Vagina (tissue), 2 donors: ENCODE data around the gene HERC4. TPM values are rescaled to one million over a fixed set of nuclear protein-coding genes. Genes with fewer than 3 reads are reported as not detected.

Source experiments
- DNase-seq, 2 donors: peaks; one replicate each; pipeline ENCODE4 v3.0.0-alpha.2; 2017; ENCODE audit errors: extremely low spot score in 2 of 2
- H3K27ac ChIP-seq: fragments of 200-600 bp; sonication (generic); one replicate; pipeline ENCODE4 v1.5.1; 2019
- H3K27me3 ChIP-seq: fragments of 200-600 bp; sonication (generic); one replicate; pipeline ENCODE4 v1.5.1; 2019
- H3K36me3 ChIP-seq, 2 donors: fragments of 200-600 bp; sonication (generic); one replicate each; pipeline ENCODE4 v1.5.1; 2017 to 2019
- H3K4me1 ChIP-seq: fragments of 200-600 bp; sonication (generic); one replicate; pipeline ENCODE4 v1.5.1; 2019
- H3K4me3 ChIP-seq, 2 donors: fragments of 200-600 bp; sonication (generic); 1 replicate in 1 of 2; 2 replicates in 1 of 2; pipeline ENCODE4 v1.5.1; 2016 to 2019
- H3K9me3 ChIP-seq: fragments of 200-600 bp; sonication (generic); one replicate; pipeline ENCODE4 v1.5.1; 2019
- POLR2A ChIP-seq, 2 donors: fragments of 450-650 bp; IDR thresholded peaks; one replicate each; pipeline ENCODE4 v1.6.1; 2017; ENCODE audit warnings: antibody characterized with exemption in 2 of 2, mild to moderate bottlenecking in 2 of 2, moderate library complexity in 2 of 2
- POLR2AphosphoS5 ChIP-seq, 2 donors: sonication (generic); formaldehyde crosslinking; IDR thresholded peaks; one replicate each; pipeline ENCODE4 v1.9.0; 2017; ENCODE audit warnings: antibody characterized with exemption in 2 of 2, mild to moderate bottlenecking in 2 of 2, low read depth in 1 of 2; ENCODE audit not compliant: insufficient read depth in 1 of 2
- intact Hi-C: fragments of 100-400 bp; cut with DNase I; formaldehyde crosslinking; loops from one replicate; pipeline ENCODE4 v1.15.1; 2023
- total RNA-seq: library from RNA; depleted of rRNA; stranded (reverse); fragments of >200 nt; gene quantifications from one replicate; pipeline ENCODE4 v1.2.3, GENCODE V29; 2016
- TF ChIP-seq, protein P1 (sequence below), 3 experiments: fragments of 450-650 bp in 2 of 3; fragments of 200-600 bp in 1 of 3; sonication (generic) in 1 of 3; IDR thresholded peaks; one replicate each; pipeline ENCODE4 v1.5.1; 2017 to 2019; ENCODE audit warnings: antibody characterized with exemption in 3 of 3, mild to moderate bottlenecking in 2 of 3, moderate library complexity in 2 of 3

HERC4 gene
- total RNA-seq, 1 donor from 2014 or later, result 47.9 TPM

DNA sequence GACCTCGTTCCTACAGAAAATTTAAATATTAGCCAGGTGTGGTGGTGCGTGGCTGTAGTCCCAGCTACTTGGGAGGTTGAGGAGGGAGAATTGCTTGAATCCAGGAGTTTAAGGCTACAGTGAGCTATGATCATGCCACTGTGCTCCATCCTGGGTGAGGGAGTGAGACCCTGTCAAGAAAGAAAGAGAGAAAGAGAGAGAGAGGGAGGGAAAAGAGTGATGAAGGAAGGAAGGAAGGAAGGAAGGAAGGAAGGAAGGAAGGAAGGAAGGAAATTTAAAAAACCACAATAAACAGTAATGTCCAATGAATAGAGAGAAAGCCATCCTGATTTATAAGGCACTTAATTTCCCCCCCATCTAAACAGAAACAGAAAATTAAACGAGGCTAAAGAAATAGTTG, 43.6 kb upstream of the HERC4 start:
- Histone ChIP-seq H3K27ac (no peak overlapping the region), H3K4me1 (no peaks in the 10 kb centered on the region), H3K27me3 (no peaks in the 10 kb centered on the region), H3K4me3 (no peak overlapping the region), H3K9me3 (no peaks in the 10 kb centered on the region), H3K36me3 (no peaks in the 10 kb centered on the region)
- intact Hi-C loops, result no loop called here
- no peak for DNase-seq
- TF ChIP-seq, protein P1, sequence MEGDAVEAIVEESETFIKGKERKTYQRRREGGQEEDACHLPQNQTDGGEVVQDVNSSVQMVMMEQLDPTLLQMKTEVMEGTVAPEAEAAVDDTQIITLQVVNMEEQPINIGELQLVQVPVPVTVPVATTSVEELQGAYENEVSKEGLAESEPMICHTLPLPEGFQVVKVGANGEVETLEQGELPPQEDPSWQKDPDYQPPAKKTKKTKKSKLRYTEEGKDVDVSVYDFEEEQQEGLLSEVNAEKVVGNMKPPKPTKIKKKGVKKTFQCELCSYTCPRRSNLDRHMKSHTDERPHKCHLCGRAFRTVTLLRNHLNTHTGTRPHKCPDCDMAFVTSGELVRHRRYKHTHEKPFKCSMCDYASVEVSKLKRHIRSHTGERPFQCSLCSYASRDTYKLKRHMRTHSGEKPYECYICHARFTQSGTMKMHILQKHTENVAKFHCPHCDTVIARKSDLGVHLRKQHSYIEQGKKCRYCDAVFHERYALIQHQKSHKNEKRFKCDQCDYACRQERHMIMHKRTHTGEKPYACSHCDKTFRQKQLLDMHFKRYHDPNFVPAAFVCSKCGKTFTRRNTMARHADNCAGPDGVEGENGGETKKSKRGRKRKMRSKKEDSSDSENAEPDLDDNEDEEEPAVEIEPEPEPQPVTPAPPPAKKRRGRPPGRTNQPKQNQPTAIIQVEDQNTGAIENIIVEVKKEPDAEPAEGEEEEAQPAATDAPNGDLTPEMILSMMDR (IDR thresholded peaks at IDR 0.05), result no peak
- TF ChIP-seq POLR2A (IDR thresholded peaks at IDR 0.05), result no peak
- no peak for TF ChIP-seq POLR2AphosphoS5 (IDR thresholded peaks at IDR 0.05; ENCODE audit: insufficient read depth in 1 of 2, low read depth in 1 of 2)

DNA sequence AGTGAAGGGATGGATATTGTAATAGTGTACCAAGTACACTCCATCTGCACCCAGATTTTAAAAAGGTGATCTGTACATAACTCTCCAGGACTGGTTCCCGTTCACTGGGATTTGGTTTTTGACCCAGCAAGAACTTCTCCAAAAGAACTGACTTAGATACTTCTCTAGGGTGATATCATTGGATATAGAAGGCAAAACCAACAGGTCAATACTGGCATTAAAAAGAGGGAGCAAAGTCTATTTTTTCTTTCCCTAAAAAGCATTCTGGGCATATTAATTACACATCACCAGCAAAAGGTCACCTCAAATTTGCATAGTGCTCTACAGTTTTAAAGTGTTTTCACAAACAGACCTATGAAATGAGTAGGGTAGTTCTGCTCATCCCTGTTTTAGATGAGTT, 37.8 kb upstream of the HERC4 start:
- Histone ChIP-seq H3K4me1 (no peaks in the 10 kb centered on the region), H3K36me3 (no peaks in the 10 kb centered on the region), H3K4me3 (no peak overlapping the region), H3K9me3 (no peaks in the 10 kb centered on the region), H3K27me3 (no peaks in the 10 kb centered on the region), H3K27ac (no peak overlapping the region)
- TF ChIP-seq, protein P1 (IDR thresholded peaks at IDR 0.05), result no peak
- no peak for TF ChIP-seq POLR2A (IDR thresholded peaks at IDR 0.05)
- no peak for TF ChIP-seq POLR2AphosphoS5 (IDR thresholded peaks at IDR 0.05; ENCODE audit: insufficient read depth in 1 of 2, low read depth in 1 of 2)
- DNase-seq, result no peak
- intact Hi-C loops, result no loop called here

DNA sequence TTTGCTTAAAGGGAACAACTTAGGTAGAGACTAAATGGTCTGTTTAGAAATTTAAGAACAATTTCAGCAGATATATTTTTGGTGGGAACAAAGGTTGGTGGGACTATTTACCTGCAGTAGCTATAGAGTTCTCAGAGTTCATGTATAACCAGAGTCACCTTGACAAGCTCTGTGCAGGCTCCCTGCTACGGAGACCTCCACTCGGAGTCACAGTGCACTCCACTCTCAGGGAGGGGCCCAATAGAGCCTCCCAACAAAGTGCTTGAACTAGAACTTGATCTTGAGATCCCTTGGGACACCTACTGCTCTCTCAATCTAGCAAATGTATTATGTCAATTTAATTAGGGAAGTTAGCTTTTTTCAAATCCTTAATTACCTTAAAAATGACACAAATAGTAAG, 36.5 kb upstream of the HERC4 start:
- intact Hi-C loops, result no loop called here
- H3K4me1 ChIP-seq, result no peaks in the 10 kb centered on the region
- TF ChIP-seq POLR2AphosphoS5 (IDR thresholded peaks at IDR 0.05; ENCODE audit: insufficient read depth in 1 of 2, low read depth in 1 of 2) (no peak), POLR2A (IDR thresholded peaks at IDR 0.05) (no peak)
- TF ChIP-seq, protein P1 (IDR thresholded peaks at IDR 0.05), result no peak
- H3K4me3 ChIP-seq, result no peak overlapping the region
- H3K27ac ChIP-seq, result no peak overlapping the region
- no peaks in the 10 kb centered on the region for H3K27me3 ChIP-seq
- no peaks in the 10 kb centered on the region for H3K9me3 ChIP-seq
- H3K36me3 ChIP-seq, result no peaks in the 10 kb centered on the region
- no peak for DNase-seq

DNA sequence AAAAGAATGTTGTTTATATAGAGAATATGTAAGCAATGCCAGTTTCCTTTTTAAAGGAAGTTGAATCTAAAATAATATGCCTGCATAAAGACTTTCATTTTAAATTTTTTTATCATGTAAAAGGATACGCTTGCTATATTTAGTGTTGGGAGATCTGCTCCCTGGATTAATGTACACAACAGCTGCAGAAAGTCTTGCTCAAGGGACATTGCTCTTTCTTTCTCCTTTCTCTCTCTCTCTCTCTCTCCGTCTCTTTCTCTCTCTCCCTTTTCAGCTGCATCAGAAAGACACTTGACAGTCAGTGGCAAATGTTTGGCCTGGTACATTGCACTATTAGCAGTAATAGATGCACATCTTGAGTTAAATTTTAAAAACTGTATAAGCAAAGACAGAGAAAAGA, 34.9 kb upstream of the HERC4 start:
- no peaks in the 10 kb centered on the region for H3K4me1 ChIP-seq
- no peaks in the 10 kb centered on the region for H3K27me3 ChIP-seq
- intact Hi-C loops, result no loop called here
- no peak for DNase-seq
- TF ChIP-seq POLR2AphosphoS5 (IDR thresholded peaks at IDR 0.05; ENCODE audit: insufficient read depth in 1 of 2, low read depth in 1 of 2) (no peak), POLR2A (IDR thresholded peaks at IDR 0.05) (no peak)
- TF ChIP-seq, protein P1 (IDR thresholded peaks at IDR 0.05), result no peak
- H3K9me3 ChIP-seq, result no peaks in the 10 kb centered on the region
- H3K27ac ChIP-seq, result no peak overlapping the region
- no peak overlapping the region for H3K4me3 ChIP-seq
- no peaks in the 10 kb centered on the region for H3K36me3 ChIP-seq

DNA sequence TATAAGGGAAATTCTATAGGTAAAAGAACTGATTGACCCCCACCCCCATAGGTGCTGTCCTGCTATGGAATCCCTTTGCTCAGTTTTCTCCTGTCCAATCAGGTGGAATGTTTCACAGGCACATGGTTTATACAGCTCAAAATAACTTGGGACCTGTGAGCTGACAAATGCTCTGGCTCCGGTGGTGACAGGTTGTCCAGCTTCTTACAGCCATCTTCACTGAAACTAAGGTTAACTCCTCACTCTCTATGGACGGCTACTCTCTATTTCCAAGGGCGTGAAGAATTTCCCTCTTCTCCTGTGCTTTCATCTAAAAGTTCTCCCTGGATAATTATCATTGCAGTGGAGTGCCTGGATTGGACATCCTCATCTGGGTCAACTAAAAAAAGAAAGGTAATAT, 34.2 kb upstream of the HERC4 start, which contains the start of gene MYPN:
MYPN (plus strand) TSS at position 158 of the 400 bp plus-strand sequence. CDS start 11,951 bp downstream, outside the sequence.
- Histone ChIP-seq H3K36me3 (no peaks in the 10 kb centered on the region), H3K4me3 (no peak within 1 kb of the TSS), H3K9me3 (no peaks in the 10 kb centered on the region), H3K4me1 (no peaks in the 10 kb centered on the region), H3K27ac (no peak within 1 kb of the TSS), H3K27me3 (no peaks in the 10 kb centered on the region)
- intact Hi-C loops, result no loop called here
- TF ChIP-seq, protein P1 (IDR thresholded peaks at IDR 0.05), result no peak
- TF ChIP-seq POLR2AphosphoS5 (IDR thresholded peaks at IDR 0.05; ENCODE audit: insufficient read depth in 1 of 2, low read depth in 1 of 2) (no peak), POLR2A (IDR thresholded peaks at IDR 0.05) (no peak)
- DNase-seq, result no peak
